HG02798 (cell line): ENCODE data around the gene PCNX2.
A peak's percentile ranks its signal among the peaks of the same experiment; 100 is the strongest.
"Not testable (repeated sequence)": the region's sequence is repeated elsewhere in the genome, so short reads cannot be mapped to it uniquely, and the experiment has no call there.

Source experiments
- ATAC-seq: cut with Tn5 transposase; IDR thresholded peaks from one replicate; pipeline ENCODE4 v1.9.1; 2021; ENCODE audit warnings: mild to moderate bottlenecking; ENCODE audit not compliant: unreplicated experiment, poor library complexity

PCNX2 gene

DNA sequence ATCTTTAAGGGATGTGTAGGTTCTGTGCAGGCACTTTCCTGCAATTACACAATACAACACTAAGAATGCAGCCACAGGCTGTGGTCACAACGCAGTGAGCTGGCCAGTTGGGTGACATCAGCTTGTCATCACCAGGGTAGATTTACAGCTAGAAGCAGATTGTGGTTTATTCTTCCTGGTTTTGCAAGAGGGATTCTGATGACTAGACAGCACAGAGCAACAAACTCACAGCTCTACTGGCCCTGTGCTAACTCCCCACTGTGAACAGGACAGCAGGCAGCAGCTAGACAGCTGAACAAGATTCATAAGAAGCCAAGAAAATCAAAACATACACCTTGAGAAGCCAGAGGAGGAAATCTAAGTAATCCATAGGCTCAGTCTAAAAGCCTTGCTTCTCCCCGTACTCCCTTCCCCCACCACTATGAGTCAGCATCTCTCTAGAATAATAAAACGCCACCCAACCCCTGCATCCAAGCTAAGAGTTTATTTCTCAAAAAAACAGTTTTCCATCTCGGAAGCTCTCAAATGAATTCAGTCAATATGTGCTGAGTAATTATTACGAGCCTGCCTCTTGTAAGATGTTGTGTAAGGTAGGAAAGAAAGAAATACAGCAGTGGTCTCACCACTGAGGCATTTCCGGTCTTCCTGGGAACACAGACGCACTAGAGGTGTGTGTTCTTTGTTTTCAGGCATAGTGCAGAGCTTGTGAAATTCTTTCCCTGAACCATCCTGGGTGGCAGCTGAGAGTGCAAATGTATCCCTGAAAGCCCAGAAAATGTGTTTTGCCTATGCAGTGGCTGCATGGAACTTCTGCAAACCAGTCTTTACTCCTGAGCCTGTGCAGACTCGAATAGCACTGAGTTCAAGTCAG lies 182.3 kb downstream of the PCNX2 start:
- ATAC-seq: peak; percentile 57

DNA sequence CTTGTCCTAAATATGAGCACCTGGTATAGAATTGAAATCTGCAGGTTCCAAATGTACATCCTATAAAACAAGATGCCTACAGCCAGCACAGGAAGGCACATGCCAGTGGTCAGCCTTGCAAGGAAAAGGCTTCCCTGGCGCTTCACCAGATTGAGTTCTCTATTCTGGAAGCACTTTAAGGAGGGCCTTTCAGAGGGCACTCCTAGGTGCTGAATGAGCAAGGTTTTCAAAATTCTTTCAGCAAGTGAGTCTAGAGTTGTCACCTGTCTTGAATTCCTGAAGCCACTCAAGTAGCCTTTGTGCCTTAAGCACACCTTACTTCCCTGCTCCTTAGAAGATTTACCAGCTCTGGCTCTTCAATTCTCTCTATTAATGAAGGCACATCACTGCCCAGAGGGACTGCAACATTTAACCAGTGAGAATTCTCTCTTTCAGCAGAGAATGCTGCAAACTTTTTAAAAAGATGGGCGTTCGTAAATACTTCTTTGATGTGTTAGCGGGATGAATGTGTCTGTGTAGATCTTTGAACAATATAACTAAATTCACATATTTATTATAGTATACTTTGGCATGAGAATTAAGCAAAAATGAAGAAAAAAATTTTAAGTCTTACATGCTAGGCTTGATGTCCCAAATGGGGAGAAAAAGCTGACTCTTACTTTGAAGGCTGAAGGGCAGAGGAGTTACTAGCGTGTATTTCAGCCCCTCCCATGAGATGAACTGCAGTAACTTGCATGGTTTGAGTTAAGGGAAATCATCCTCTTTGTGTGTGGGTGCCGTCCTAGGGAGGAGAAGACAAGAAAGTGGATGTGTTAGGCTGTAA lies 183.1 kb downstream of the PCNX2 start:
- ATAC-seq: no peak

DNA sequence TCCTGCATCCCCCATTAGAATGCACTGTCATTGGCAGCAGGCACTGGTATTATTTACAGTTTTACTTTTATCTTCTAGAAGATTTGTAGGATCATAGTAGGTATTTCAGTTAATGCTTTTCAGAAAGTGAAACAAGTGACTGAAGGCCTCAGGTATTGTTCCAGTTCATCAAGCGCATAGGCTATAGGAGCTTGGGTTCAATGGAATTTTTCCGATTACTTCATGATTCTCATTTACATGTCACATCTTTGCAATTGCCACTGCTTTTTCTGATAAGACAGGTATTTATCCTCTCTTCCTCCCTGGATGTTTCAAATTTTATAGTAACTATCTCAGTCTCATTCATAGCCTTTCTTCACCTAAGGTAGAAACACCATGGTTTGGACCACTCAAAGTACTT lies 183.8 kb downstream of the PCNX2 start:
- no peak for ATAC-seq

DNA sequence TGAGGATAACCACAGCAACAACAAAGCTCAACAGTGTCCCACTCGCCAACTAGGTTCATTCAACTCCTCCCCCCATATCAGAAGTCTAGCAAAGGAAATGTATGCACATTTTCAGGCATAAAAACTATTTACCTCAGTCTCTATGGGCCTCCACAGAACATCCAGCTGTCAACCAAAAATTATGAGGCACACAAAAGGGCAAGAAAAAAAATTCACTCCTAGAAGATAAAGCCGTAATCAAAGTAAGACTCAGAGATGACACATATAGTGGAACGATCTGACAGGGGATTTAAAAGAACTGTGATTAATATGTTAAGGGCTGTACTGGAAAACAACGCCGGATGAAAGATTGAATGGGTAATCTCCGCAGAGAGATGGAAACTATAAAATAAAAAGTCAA lies 186.4 kb downstream of the PCNX2 start:
- no peak for ATAC-seq

DNA sequence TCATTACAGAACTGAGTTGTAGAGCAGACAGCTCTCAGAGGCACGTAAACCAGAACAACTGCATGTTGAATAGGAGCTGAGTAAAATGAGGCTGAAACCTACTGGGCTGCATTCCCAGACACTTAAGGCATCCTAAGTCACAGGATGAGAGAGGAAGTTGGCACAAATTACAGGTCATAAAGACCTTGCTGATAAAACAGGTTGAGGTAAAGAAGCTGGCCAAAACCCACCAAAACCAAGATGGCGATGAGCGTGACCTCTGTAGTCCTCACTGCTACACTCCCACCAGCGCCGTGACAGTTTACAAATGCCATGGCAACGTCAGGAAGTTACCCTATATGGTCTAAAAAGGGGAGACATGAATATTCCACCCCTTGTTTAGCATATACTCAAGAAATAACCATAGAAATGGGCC lies 187.8 kb downstream of the PCNX2 start:
- not testable (repeated sequence) for ATAC-seq

DNA sequence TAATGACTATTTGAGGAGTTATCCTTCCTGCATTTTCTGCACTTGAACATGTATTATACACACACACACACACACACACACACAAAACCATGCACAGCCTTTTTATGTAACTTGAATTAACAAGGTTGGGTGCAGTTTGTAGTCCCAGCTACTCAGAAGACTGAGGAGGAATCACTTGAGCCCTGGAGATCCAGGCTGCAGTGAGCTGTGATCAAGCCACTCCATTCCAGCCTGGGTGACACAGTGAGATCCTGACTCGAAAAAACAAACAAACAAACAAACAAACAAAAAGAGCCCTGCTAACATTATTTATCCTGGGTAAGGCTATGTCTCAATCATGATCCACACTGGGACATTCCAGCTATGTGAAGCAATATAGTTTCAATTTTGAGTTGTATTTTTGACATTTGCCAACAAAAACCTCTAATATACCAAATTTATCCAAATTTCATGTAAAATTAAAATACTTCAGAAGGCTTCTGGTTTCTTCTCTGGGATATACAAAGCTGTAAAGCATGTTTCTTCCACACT lies 188.3 kb downstream of the PCNX2 start:
- no peak for ATAC-seq

DNA sequence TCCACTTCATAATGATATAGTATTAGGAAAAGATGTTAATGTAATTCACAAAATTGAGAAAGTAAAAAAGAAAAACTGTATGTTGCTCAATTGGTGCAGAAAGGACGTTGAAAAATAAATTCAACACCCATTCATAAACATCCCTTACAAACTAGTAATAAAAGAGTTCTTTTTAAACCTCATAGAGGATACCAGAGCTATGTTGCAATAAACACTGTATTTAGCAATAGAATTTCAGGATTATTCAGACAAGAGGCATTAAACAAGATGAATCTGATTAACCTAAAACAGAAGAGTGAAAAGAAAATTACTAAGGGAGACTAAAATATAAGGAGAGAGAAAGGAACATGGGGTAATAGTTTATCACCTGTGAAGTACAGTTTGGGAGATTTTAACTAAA lies 190.3 kb downstream of the PCNX2 start:
- ATAC-seq: no peak

DNA sequence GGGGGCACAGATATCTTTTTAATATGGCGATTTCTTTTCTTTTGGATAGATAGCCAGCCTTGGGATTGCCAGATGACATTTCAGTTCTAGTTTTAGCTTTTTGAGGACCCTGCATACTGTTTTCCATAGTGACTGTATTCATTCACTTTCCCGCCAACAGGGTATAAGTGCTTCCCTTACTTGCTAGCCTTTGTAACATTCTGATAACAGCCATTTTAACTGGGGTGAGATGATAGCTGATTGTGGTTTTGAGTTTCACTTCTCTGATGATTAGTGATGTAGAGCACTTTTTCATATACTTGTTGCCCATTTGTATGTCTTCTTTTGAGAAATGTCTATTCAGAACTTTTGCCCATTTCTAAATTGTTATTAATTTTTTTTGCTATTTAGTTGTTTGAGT lies 193.2 kb downstream of the PCNX2 start:
- no peak for ATAC-seq

DNA sequence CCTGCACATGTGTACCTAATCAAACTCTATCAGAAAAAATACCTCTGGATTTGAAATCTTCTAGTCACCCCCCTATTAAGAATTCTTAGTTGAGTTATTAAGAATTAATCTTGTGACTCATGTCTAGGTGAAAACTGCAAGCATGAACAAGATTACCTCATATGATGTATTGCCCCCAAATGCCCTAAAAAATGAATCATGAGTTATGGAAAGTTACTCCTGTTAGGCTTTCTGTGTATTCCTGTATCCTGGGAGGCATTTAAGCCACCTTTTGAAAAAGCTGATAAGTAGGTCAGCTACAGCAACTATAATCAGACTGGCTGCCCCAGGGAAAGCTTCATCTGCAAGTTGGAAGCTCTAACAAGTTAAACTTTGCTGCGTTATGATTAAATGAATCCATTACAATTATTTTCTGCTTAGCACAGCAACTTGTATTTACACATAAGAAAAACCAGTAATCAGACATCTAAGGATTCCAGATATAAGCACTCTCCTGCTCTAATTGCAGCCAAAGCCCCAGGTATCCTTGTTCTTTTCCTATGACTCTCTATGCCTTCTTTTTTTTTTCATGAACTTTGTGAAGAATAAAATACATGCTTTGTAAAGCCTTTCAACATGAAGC lies 197.5 kb downstream of the PCNX2 start:
- no peak for ATAC-seq

DNA sequence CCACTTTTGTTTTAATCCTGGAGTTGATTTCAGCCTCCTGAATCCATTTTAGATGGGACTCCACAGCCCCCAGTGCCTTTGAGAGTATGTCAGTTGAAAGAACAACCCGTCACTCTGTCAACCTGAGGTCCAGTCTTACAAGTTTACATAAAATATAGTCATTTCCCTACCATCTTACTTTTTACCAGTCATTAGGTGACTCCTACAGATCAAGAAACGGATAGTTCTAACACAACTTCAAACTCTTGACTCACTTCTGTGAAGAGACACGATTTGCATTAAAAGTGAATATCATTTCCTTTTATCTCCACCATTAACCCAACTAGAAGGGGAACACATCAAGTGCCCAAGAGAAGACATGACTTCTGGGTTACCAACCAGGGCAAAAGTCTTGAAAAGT lies 198.0 kb downstream of the PCNX2 start:
- ATAC-seq: no peak

DNA sequence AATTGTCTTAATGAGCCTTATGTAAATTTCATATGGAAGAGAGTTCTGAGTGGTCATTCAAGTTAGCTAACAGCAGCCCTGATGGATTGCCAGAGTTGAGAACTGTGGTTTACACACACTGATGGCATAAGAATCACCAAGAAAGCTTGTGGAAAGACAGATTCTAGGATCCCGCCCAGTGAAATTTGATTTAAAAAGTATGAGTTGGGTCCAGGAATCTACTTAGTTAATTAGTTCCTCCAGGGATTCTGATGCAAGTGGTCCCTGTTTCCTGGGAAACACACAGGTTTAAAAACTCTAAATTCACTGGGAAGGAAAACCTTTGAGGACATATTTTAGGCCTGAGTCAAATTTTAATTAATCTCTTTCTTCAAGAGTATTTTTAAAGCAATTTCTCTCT lies 200.8 kb downstream of the PCNX2 start:
- ATAC-seq: no peak

DNA sequence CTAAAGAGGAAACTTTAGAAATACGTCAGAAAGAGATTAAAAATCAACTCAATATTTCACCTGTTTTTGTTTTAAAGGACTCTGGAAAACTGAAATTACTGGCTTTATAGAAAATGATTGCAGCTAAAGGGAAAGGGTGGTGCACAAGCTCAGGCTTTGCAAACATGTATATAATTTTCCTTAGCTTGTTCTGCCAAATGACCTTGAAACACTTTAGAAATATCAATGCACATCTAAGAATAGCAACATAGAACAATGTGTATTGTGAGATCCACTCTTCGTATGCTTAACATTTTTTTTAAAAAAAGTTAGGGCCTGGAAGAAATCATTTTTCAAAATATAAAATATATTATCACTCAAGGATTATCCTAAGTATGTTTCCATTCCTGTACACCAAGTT lies 201.3 kb downstream of the PCNX2 start:
- ATAC-seq: no peak

DNA sequence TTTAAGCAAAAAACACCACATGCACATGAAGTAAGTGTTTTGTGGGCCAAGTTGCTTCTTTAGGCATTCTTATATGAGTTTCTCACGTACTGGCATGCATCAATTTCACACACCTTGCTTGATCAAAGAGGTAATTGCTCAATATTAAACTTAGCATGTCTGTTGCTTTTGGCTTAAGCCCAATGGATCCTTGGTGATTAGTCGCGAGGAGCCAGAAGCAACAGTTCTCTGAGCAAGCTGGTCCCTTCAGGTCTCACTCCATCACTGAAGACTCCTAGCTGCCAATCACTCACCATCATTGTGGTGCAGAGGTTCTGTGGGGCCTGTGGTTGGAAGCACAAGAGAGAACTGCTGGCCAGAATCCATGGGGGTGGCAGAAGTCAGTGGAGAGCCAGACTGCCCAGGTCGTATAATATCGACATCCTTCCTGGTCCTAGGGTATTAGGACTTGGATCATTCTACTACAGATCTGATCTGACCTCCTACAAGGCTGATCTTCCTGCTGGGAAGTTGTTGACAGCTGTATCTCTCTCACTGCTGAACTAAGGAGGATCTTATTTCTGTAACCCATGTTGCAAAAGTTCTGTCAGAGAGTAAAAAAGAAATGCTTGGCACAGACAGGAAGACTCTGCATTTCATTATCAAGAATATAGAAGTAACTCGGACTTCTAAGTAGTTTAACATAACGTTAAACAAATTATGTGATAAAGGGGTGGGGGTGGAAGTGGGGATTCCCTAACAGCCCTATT lies 204.6 kb downstream of the PCNX2 start:
- no peak for ATAC-seq

DNA sequence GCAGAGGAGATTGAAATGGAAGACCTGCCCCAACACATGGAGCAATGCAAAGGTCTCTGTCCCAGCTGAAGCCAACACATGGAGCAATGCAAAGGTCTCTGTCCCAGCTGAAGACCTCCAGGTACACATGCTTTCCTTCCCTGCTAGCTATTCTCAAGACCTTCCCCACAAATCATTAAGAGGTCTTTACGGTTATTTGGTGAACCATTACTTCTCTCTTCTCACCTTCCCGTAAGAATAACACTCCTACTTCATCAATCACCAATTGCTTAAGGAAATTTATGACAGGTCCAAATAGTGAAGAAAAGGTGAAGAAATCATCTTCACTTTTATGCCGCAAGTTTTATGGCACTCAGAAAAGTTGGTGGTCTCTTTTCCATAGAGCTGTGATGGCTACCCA lies 206.3 kb downstream of the PCNX2 start:
- no peak for ATAC-seq

DNA sequence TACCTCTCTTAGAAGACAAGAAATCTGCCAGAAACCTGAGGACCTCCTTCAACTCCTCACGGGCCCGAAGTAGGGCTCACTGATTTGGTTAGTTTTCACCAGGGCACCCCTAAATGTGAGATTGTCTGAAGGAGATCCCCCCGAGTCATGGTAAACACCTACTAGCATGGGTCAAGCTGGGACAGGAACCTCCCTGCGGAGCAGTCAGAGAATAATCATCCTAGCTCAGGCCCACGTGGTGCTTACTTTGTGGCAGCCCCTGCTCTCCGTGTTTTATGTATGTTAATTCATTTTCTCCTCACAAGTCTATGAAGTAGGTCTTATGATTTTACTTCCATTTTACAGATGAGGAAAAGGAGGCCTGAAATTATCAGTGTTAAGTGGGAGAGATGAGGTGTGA lies 206.9 kb downstream of the PCNX2 start:
- ATAC-seq: no peak

DNA sequence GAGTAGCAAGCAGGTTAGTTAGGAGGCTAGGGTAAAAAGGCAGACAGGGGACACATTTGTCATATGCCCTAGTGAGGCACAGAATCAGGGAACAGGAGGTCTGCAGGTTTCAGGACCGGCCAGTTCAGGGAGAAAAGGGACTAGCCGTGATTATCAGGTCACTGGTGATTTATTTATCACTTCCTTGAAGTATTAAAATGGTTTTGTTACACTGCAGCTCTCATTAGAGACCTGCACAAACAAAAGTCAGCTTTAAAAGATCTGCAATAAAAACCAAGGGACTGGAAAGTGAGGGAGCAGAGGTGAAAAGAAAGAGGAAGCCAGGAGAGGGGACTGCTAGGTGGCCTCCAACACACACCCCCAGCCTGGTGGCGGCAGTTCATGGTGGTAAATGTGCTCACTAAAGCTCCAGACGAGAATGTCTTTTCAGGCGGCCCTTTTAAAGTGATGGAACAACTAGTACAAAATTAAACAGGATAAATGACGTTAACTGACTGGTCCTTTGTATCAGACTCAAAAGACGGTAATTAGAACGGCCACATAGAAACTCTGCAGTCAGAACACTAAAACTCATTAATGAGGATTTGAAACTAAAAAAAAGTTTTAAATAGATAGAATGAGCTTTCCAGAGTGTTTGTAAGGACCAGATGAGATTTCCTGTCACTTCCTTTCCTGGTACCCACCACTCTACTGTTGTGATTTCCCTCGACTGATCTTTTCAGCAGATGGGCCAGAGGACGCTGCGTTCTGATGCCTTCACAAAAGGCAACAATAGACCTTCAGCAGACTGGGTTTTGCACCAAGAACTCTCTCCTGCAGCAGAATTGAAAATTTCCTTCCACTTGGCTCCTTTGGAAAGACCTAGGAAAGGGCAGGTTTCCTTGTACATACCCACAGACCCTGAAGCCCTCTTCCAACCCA lies 208.3 kb downstream of the PCNX2 start:
- no peak for ATAC-seq

DNA sequence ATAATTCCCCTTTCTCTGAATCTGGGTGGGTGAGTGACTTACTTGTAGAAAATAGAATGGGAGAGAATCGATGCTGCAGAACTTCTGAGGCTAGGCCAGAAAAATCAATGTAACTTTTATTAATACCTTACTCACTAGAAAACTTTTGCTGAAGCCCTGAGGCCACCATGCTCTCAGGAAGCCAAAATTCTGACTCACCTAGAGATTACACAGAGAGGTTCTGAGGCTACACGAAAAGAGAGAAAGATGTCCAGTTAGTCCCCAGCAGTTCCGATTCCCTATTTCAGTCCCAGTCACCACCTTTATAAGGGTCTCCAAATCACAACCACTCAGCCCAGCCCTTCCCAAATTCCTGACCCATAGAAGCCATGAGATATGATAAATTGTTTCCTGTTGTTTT lies 210.0 kb downstream of the PCNX2 start:
- ATAC-seq: no peak

DNA sequence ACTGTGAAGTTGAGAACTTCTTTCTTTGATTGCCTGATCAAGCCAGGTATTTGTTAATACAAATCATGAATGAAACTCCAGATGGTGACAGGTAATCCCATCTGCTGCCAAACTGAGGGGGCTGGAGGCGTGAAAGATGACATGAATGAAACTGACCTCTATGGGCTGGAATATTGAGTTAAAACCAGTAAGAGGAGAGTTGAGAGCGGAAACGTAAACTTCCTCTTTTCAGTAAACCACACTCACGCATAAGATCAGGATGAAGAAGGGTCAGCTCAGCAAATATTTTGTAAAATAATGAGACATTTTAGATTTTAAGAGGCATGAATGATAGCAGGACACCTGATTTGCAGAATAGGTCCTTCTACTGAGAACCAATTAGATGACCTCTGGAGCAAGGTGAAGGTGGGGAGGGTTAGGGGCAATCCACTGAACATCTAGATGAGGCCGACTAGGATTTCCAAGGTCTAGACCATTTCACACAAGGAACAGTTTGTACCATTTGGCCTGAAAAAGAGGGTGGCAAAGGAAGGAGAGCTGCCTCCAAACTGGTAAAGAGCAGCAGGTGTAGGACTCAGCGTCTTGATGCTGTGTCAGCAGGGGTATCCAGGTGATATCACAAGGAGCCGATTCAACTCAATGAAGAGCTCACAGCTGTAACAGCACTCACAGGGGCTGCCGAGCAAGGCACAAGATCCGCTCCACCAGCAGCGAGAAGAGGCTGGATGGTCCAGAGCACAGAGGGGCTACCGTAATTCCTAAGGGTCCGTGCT lies 212.6 kb downstream of the PCNX2 start:
- no peak for ATAC-seq
